ENCODE measurements around the gene SLC35B4.

Gene SLC35B4, protein sequence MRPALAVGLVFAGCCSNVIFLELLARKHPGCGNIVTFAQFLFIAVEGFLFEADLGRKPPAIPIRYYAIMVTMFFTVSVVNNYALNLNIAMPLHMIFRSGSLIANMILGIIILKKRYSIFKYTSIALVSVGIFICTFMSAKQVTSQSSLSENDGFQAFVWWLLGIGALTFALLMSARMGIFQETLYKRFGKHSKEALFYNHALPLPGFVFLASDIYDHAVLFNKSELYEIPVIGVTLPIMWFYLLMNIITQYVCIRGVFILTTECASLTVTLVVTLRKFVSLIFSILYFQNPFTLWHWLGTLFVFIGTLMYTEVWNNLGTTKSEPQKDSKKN

DNA sequence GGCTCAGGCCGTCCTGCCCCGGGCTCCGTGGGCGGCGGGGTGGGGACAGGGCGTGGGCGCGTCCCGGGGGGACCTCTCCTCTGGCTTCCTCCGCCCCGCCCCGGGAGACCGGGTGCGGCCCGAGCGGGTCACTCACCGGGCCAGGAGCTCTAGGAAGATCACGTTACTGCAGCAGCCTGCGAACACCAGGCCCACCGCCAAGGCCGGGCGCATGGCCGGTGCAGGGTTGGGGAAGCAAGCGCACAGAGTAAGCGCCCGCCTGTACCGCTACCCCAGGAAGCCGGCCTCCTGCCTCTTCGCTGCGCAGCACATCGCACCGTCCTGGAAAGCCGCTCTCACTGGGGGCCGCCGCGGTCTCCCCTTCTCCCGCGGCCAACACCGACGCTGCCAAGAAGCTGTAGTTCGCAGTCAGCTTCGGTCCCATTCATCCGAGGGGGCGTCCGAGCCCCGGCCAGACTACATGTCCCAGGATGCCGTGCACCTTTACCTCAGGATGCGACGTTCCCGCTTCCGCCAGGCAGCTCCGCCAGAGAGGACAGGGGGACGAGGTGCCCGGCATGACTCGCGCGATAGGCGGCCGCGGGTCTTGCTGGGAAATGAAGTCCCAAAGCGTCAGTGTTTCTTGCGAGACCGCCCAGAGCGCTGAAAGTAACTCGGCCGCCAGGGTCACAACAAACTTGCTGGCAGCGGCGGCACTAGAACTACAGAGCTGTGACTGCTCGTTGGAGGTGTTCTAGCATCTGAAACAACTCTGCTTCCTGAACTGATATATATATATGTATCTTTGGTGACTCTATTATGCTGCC, at the start of gene SLC35B4:
Gene SLC35B4, minus strand, starts transcription at position 392 of the 806 bp plus-strand sequence. Its CDS starts 179 bp downstream, at position 213.
- peak; percentile 78 to 84 for DNase-seq (ENCODE audit: low read depth in 2 of 2)

DNA sequence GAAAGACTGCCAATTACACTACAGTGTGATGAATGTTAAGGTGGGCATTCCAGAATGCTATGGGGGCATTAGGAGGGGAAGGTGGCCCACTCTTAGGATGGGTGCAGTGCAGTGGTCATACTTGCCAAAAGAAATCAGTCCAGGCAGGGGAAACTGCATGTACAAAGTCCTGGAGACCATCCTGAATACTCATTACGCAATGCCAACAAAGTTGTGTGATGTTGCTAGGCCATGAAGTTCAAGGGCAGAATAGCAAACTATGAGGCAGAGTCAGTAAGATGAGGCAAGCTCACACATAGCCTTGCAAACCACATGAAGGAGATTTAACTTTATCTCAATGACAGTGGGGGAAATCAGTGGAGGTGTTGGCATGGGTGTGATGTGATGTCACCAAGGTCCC, 49.8 kb upstream of the SLC35B4 start:
- no peak for DNase-seq (ENCODE audit: low read depth in 2 of 2)

DNA sequence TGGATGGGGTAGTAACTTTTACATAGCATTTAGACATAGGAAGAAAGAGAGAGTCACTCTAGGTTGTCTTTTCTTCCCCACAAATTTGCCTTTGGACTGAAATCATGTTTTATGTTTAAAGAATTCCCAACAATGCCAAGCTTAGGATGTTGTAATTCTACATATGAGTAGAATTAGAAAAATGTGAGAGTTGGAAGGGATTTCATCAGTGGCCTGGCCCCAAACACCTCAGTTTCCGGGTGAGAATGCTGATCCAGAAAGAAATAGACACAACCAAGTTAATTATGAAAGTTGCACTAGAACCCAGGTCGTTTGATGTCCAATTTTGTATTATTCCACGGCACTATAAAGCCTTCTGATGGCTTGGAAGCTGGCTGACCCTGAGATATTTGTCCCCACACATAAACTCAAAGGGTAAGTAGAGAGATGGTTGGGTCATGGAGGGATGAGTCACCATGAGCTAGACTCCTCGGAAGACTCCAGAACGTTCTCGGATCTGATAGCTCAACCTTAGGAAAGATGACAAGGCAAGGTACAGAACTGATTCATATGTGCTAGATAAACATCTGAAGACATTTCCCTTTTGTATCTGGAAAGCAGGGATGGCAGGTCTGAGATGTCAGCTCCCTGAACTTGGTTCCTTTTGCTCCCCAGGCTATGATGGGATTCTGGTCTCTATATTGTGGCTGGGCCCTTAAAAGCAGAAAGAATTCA, 48.8 kb upstream of the SLC35B4 start:
- DNase-seq (ENCODE audit: low read depth in 2 of 2), result no peak

DNA sequence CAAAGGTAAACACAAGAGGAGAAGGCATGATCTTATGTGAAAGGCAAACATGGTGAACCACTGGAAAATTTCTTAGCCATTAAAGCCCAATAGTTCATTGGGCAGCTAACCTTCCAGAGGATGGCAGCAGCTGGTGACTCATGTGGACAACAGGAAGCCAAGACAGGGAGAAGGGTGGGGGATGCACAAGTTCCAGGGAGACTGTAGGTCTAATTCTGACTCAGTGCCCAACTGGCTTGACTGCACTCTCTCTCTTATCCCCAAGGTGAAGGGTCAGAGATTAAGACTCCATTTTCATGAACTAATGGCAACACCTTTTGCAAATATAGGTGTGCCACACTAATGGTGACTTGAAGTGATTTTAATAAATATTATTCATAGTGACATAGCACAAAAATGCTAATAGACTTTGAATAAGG, 47.9 kb upstream of the SLC35B4 start:
- no peak for DNase-seq (ENCODE audit: low read depth in 2 of 2)

DNA sequence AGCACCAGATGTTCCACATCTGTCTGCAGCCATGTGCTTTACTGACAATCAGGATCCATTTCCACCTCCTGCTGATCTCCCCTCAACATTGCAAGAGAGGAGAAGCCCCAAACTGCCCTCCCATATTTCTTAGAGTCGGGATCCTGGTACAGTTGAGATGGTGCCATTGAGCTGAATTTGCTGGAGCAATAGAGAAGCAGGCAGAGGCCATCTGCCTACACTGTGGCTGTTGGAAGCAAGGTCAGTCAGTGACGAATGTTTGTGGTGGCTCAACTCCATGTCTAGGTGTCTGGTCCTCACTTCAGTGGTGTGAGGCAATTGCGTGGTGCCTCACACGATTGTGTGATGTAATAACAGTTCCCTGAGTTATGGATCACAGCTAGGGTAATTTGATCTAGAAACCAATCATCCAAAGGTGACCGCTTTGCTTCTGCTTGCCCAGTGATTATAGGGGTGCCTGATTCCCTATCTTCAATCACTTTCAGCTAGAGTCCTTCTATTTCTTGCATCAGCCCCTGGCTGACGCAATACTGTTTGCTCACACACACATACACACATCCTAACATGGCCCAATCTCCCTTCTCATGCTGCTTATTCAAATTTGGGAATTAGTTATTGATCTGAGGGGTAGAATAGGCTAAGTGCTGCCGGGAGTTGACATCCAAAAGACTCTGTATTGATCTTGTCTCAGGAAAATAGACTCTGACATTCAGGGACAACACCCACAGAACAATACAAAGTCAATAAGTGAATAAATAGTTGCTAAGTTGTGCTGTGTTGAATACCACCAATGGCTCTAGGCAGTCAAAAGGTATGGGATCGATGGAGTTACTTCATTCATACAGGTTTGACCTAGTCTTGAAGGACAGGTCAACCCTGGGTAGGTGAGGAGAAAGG, 46.1 kb upstream of the SLC35B4 start:
- DNase-seq (ENCODE audit: low read depth in 2 of 2), result no peak

DNA sequence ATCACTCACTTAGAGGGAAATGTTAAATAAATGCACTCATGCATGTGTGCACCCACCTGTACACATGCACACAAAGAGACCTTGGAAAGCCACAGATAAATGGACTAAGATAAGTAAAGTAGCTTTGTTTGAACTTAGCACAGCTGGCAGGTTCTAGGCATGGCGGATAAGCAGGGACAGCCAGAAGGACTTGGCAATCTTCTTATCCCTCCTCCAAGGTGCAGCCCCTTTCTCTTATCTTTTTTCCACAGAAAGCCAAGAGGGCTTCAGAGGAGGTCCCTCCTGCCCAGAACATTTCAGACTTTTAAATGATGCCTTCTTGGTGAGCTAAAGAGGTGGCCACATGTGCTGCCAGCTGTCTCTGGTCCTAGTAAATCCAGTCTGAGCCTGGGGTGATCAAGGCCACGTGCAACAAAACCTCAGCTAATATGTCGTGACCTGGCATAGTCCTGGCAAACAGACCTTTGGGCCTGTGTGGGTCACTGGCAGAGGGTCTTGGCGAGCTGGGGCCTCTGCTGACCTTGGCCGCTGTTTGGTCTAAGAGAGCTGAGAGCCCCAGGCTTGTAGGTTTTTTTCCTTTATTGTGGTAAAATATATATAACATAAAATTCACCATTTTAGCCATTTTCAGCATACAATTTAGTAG, 43.2 kb upstream of the SLC35B4 start:
- no peak for DNase-seq (ENCODE audit: low read depth in 2 of 2)

DNA sequence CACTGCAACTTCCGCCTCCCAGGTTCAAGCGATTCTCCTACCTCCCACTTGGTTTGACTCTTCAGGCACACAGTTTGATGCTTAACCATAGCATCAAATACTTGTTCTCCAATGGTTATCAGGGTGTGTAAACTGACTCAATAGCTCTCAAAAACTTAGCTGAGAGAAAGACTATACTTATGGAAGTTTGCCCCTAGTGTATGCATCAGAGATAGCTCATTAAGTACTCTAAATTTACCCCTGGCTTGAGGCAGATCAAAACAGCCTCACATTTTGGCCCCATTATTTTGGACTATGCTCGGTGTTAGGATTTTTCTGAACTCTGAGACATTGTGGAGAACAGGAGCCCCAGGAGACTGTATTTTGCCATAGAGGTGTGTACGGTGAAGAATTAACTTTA, 40.8 kb upstream of the SLC35B4 start:
- DNase-seq (ENCODE audit: low read depth in 2 of 2), result no peak

DNA sequence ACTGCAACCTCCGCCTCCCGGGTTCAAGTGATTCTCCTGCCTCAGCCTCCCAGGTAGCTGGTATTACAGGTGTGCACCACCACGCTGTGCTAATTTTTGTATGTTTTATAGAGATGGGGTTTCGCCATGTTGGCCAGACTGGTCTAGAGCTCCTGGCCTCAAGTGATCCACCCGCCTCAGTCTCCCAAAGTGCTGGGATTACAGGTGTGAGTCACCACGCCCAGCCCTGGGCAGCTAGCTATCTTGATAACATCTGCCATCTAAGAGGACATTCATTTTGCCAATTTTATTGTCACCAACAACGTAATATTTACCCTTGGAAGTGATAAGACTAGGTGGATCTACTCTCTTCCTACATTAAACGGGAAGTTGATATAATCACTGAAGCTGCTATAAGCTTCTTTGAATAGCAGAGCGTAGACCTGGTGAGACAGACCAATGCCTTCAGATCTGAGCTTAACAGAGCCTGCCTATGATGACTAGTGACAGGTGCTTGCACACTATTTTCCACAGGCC, 39.7 kb upstream of the SLC35B4 start:
- DNase-seq (ENCODE audit: low read depth in 2 of 2), result no peak

DNA sequence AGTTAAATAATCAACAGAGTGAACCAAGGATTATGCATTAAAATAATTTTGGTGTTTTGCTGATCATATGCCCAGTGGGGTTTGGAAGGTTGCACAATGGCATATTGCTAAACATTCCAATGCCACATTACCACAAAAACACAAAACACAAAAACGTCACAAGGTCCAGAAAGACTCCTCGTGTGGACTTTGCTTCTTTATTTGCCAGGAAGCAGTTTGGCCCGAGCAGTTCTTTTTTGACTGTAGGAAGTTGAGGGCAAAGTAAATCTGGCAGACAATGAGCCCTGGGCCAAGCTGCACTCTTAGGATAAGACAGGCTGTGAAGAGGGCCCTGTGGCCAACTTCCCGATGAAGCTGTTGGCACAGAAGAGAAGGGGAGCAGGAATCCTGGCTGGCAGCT, 39.2 kb upstream of the SLC35B4 start:
- DNase-seq (ENCODE audit: low read depth in 2 of 2), result no peak

DNA sequence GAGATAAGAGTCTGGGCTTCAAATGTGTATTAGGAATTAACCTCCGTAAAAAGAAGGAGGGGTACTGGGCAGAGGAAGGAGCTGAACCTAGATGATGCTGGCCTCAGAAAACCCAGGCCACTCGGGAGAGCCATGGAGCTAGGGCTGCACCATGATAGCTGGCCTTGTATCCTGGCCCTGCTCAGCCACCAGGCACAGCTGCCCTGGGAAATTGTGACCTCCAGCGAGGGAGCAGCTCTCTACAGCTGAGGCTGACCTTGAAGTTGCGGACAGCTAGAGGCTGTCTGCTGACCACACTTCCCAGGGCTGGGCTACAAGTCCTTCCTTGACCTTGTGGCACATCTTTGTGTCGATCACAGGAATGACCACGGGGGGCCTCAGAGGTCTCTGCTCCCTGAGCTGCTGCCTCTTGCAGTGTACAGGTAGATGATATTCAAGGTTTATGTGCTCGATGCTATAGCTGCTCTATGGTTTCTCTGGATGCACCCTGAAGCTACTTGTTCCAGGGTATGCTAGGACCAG, 38.3 kb upstream of the SLC35B4 start:
- DNase-seq (ENCODE audit: low read depth in 2 of 2), result no peak

DNA sequence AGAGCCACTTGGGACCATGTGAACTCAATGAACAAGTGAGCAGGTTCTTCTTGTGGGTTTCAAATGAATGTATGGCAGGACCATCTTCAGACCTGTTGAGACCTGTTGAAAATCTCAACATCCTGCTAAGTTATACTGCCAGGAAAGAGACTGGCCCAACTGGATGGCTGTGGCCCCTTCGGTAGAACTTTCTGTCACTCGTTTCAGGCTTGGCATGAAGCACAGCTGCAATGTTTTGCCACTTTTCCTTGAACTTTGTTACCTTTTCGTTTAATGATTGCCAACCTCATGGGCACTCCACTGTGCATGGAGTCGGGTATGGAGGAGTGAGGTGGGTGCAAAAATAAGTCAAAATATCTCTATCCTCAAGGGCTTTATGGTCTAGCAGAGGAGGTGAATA, 36.7 kb upstream of the SLC35B4 start:
- no peak for DNase-seq (ENCODE audit: low read depth in 2 of 2)

DNA sequence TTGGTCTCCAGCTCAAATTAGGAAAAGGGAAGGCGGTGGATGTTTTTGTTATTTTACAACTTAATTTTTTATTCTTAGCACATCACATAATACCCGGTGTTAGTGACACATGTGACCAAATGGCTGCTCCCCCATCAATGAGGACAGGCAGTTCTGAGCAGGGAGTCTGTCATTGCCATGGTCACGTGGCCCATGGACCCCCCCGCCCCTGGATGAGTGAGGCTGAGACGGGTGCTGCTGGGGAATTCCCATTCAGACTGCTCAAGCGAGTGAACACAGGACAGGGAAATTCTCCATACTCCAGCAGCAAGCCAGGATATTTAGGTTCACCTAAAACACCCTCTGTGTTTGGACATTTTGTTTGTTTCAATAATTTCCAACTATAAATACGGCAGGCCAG, 34.7 kb upstream of the SLC35B4 start:
- no peak for DNase-seq (ENCODE audit: low read depth in 2 of 2)

DNA sequence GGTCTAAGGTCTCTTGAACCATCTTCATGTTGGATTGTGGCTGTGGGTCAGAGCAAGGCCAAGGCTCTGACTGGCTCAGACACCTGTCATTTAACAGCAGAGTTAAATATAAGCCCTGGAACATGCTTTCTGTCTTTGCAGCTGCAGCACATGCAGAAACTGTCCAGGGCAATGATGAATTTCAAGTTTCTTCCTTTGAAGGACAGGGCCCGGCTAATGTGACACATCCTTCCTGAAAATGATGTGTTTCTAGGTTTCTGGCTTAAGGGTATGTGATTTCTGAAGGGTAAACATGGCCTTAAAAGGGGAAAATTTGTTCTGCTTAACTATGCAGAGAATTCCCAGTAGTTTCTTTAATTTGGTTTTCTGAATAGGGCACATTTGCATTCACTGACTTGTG, 34.0 kb upstream of the SLC35B4 start:
- DNase-seq (ENCODE audit: low read depth in 2 of 2), result no peak

DNA sequence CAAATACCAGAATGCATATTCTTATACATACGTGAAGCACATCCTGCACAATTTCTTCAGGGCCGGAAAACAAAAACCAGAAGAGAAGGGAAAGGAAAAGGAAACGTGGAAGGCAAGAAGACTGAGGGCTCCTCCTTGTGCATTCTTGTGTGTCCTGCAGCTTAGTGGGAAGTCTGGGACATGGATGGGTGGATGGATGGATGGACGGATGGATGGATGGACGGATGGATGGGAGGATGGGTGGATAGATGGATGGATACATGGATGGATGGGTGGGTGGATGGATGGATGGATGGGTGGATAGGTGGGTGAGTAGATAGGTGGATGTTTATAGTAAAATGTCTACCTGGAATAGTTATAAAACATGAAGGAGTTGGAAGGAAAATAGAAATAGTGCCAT, 30.8 kb upstream of the SLC35B4 start:
- DNase-seq (ENCODE audit: low read depth in 2 of 2), result no peak

DNA sequence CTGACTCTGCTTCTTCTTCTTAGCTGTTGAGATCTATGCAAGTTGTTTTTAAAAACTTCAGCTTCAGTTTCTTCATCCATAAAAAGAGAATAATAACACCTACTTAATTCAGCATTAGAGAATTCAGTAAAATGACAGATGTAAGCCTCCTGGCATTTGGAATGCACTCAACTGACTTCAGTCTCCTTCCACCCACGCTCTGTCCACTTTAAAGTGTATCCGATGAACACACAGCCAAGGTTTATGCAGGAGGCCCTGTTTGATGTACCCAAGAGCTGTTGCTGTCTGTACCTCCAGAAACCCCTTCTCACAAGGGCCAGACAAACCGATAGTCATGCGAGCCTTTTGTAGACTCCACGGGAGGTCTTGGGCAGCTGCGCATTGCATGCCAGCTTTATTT, 27.1 kb upstream of the SLC35B4 start:
- no peak for DNase-seq (ENCODE audit: low read depth in 2 of 2)

DNA sequence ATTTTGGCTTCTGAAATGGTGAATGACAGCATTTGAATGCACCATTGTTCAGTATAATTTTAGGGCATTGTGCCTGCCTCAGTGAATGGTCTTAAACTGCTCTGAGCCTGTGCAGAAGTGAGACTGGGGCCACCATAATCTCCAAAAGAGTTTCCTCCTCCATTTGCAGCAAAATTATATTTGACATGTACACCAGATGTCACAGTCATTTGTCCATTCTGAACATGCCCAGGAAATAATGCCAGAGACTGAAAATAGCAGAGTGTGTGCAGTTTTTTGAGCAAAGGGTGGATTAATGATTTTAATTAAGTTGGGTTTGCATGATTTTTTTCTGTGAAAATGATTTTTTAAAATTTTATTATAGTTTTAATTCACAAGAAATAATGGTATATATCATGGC, 26.4 kb upstream of the SLC35B4 start:
- DNase-seq (ENCODE audit: low read depth in 2 of 2), result no peak

DNA sequence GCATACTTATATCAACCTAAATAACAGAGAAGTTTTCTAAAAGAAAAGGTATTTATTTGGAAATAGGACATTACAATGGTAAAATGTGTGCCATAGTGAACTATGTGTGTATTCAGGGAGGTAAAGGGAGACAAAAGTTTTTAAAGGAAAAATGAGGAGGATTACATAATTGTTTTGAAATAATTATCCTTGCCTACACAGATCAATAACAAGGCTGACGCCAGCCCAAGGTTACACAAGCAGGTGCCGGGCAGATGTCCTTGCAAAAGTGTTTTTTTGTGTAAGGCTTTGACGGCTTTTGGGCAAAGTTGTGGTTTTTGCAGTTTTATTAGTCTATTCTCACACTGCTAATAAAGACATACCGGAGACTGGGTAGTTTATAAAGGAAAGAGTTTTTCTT, 22.7 kb upstream of the SLC35B4 start:
- DNase-seq (ENCODE audit: low read depth in 2 of 2), result no peak

DNA sequence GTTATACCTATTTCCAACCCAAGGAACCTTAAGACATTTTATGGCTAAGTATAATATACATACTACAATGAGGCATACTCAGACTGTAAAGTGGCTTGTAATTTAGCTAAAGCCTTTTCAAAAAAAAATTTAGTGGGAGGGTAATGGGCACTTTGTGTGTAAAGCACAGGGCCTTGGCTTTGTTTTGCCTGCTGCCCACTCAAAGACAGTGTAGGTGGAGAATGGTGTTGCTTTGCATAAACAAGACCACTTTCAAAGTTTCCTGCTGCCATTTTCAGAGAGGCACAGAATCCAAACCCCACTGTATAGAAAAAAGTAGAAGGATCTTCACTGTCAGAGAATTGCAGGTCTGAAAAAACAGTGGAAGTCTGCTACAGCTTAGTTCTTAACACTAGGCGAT, 21.2 kb upstream of the SLC35B4 start:
- DNase-seq (ENCODE audit: low read depth in 2 of 2), result no peak

DNA sequence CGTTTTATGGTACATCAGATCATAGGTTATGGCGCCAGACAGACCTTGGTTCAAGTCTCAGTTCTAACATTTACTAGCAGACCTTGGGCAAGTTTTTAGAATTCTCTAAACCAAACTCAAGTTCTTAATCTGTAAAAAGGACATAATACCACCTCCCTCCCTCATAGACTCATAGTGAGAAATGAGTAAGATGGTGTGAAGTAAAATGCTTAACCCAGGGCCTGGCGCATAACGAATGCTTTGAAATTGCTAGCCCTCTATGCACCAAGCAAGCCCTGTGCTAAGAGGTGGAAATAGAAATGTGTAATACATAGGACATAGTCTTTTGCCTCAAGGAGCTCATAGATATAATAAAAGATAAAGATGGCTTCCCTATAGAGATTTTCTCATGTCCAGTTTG, 17.7 kb upstream of the SLC35B4 start:
- no peak for DNase-seq (ENCODE audit: low read depth in 2 of 2)

DNA sequence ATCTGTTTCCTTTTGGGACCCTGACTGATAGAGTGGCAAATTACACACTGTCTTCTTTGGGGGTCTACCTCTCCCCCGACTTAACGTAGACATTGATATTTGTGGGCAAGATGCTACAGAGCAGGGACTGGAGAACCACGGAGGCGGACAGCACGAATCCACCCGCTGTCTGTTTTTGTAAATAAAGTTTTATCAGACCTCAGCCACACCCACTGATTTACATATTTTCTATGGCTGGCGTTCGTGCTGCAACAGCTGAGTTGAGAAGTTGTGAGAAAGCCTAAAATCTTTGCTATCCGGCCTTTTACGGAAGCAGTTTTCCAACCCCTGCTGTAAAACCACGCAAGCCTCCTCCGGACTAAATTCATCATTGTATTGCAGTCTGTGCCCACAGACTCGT, 17.2 kb upstream of the SLC35B4 start:
- DNase-seq (ENCODE audit: low read depth in 2 of 2), result no peak

DNA sequence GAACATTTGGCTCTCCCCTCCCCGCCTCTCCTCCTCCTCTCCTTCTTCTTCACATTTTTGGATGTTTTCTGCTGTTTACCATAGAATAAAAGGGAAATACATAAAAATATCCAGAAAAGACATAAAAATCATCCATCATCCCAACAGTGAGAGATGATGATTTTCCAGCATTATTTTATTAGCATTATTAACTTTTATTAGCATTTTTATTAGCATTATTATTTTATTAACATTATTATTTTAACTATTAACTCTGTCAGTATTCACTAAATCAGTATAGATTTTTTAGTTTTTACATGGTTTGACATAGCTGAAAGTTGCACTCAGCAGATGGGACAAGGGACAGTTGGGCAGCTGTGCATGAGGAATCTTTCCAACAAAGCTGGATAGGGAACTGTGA, 16.2 kb upstream of the SLC35B4 start:
- DNase-seq (ENCODE audit: low read depth in 2 of 2), result no peak

Data from stimulated activated CD4-positive, alpha-beta T cell treated with anti-CD3 and anti-CD28 coated beads, Interleukin-1b, Interleukin-23, amount 100 ng/mL, for 1 hour (primary cell).